Astrocyte (in vitro differentiated cells and primary cell): ENCODE results near the gene HYDIN. TPM values are rescaled to one million over a fixed set of nuclear protein-coding genes. Genes with fewer than 3 reads are reported as not detected.

Experiments used
- DNase-seq: peaks from one replicate; pipeline ENCODE4 v3.0.0-alpha.2; 2010; ENCODE audit warnings: low read depth
- FAIRE-seq: peaks from 2 replicates; lab custom pipeline; 2011; peaks lifted over from hg19 to GRCh38; lab: Jason Lieb, UNC
- H2AFZ ChIP-seq: 2 replicates; pipeline ENCODE4 v1.6.0; 2012; ENCODE audit warnings: low read depth, low read length, inconsistent platforms
- H3K27ac ChIP-seq: 2 replicates; pipeline ENCODE4 v1.5.1; 2011; ENCODE audit warnings: low read depth, low read length, inconsistent platforms
- H3K27me3 ChIP-seq: 2 replicates; pipeline ENCODE4 v1.6.0; 2011; ENCODE audit warnings: low read length, inconsistent platforms; ENCODE audit not compliant: insufficient read depth
- H3K36me3 ChIP-seq: 2 replicates; pipeline ENCODE4 v1.5.1; 2011; ENCODE audit warnings: low read length, inconsistent platforms; ENCODE audit not compliant: insufficient read depth
- H3K4me1 ChIP-seq: 2 replicates; pipeline ENCODE4 v1.5.1; 2011; ENCODE audit warnings: low read length, inconsistent platforms; ENCODE audit not compliant: insufficient read depth
- H3K4me2 ChIP-seq: 2 replicates; pipeline ENCODE4 v1.6.0; 2012; ENCODE audit warnings: low read length, inconsistent platforms
- H3K4me3 ChIP-seq: 2 replicates; pipeline ENCODE4 v1.5.1; 2011; ENCODE audit warnings: low read depth, mild to moderate bottlenecking, low read length, inconsistent platforms; ENCODE audit not compliant: insufficient read depth
- H3K79me2 ChIP-seq: 2 replicates; pipeline ENCODE4 v1.6.0; 2012; ENCODE audit warnings: mild to moderate bottlenecking, low read length, inconsistent platforms; ENCODE audit not compliant: insufficient read depth
- H3K9ac ChIP-seq: 2 replicates; pipeline ENCODE4 v1.6.0; 2012; ENCODE audit warnings: mild to moderate bottlenecking, low read length, inconsistent platforms
- H3K9me3 ChIP-seq: 2 replicates; pipeline ENCODE4 v1.5.1; 2012; ENCODE audit warnings: low read depth, mild to moderate bottlenecking, low read length, inconsistent platforms; ENCODE audit not compliant: insufficient read depth
- H4K20me1 ChIP-seq: 2 replicates; pipeline ENCODE4 v1.6.0; 2012; ENCODE audit warnings: low read length, inconsistent platforms; ENCODE audit not compliant: insufficient read depth
- H3K27ac Mint-ChIP-seq: one replicate; pipeline ENCODE4 v1.8.0; 2021; ENCODE audit warnings: mild to moderate bottlenecking, mixed read lengths; ENCODE audit not compliant: unreplicated experiment
- H3K27me3 Mint-ChIP-seq: one replicate; pipeline ENCODE4 v1.8.0; 2021; ENCODE audit warnings: low read depth, mixed read lengths; ENCODE audit not compliant: unreplicated experiment
- H3K36me3 Mint-ChIP-seq: one replicate; pipeline ENCODE4 v1.8.0; 2021; ENCODE audit warnings: low read depth, mixed read lengths; ENCODE audit not compliant: unreplicated experiment
- H3K4me1 Mint-ChIP-seq: one replicate; pipeline ENCODE4 v1.8.0; 2021; ENCODE audit warnings: low read depth, mixed read lengths; ENCODE audit not compliant: unreplicated experiment
- H3K4me3 Mint-ChIP-seq: one replicate; pipeline ENCODE4 v1.8.0; 2021; ENCODE audit warnings: mild to moderate bottlenecking, moderate library complexity, mixed read lengths; ENCODE audit not compliant: unreplicated experiment
- H3K9me3 Mint-ChIP-seq: one replicate; pipeline ENCODE4 v1.8.0; 2021; ENCODE audit warnings: mild to moderate bottlenecking, mixed read lengths; ENCODE audit not compliant: unreplicated experiment
- CTCF ChIP-seq: IDR thresholded peaks from 2 replicates; pipeline ENCODE4 v1.5.1; 2011; ENCODE audit warnings: low read depth, mild to moderate bottlenecking, inconsistent platforms, low read length, moderate library complexity; ENCODE audit not compliant: insufficient read depth
- EZH2 ChIP-seq: IDR thresholded peaks from 2 replicates; pipeline ENCODE4 v1.6.1; 2012; ENCODE audit warnings: mild to moderate bottlenecking, low read length, inconsistent platforms; ENCODE audit not compliant: insufficient read depth
- total RNA-seq: library from RNA; stranded (reverse); gene quantifications from 2 replicates; pipeline ENCODE4 v1.2.1, GENCODE V29; 2021

Gene HYDIN
- total RNA-seq, 1 donor from 2014 or later: 1.4 TPM

- Mint-ChIP-seq H3K9me3 (peaks cover 2% of the 10 kb centered on the region), H3K27me3 (peaks cover 5% of the 10 kb centered on the region), H3K36me3 (peaks cover 5% of the 10 kb centered on the region), H3K4me3 (no peak overlapping the region), H3K4me1 (peaks cover 30% of the 10 kb centered on the region), H3K27ac (no peak overlapping the region)
- H3K79me2 ChIP-seq: peaks cover 26% of the 10 kb centered on the region
- peaks cover 12% of the 10 kb centered on the region for H4K20me1 ChIP-seq
- H3K9me3 ChIP-seq: no peaks in the 10 kb centered on the region
- no peak overlapping the region for H3K9ac ChIP-seq
- no peak for TF ChIP-seq EZH2
- TF ChIP-seq CTCF: no peak
- H3K36me3 ChIP-seq: no peaks in the 10 kb centered on the region
- no peaks in the 10 kb centered on the region for H3K27me3 ChIP-seq
- FAIRE-seq (no peak), DNase-seq (no peak)
- no peak overlapping the region for H2AFZ ChIP-seq
- peaks cover 36% of the 10 kb centered on the region for H3K4me1 ChIP-seq
- no peak overlapping the region for H3K4me3 ChIP-seq
- H3K4me2 ChIP-seq: no peak overlapping the region
- no peak overlapping the region for H3K27ac ChIP-seq
Observed at GRCh38 chr16:70803319-70803718, 427.2 kb downstream of the HYDIN start.

- Histone ChIP-seq H3K9ac (no peak overlapping the region), H3K4me2 (peak overlapping the region; percentile 91), H3K27ac (no peak overlapping the region), H2AFZ (no peak overlapping the region), H3K4me3 (no peak overlapping the region), H4K20me1 (peaks cover 20% of the 10 kb centered on the region), H3K9me3 (no peaks in the 10 kb centered on the region), H3K4me1 (peaks cover 35% of the 10 kb centered on the region), H3K79me2 (peaks cover 43% of the 10 kb centered on the region), H3K27me3 (no peaks in the 10 kb centered on the region), H3K36me3 (no peaks in the 10 kb centered on the region)
- DNase-seq (no peak), FAIRE-seq (no peak)
- Mint-ChIP-seq H3K27ac (peak overlapping the region; percentile 55), H3K27me3 (no peaks in the 10 kb centered on the region), H3K36me3 (peaks cover 3% of the 10 kb centered on the region), H3K4me3 (peak overlapping the region; percentile 87), H3K4me1 (peaks cover 30% of the 10 kb centered on the region), H3K9me3 (no peaks in the 10 kb centered on the region)
- TF ChIP-seq EZH2 (no peak), CTCF (no peak)
Observed at GRCh38 chr16:70801611-70802010, 428.9 kb downstream of the HYDIN start.

- Mint-ChIP-seq H3K4me3 (peak within 1 kb of the TSS; percentile 87), H3K36me3 (peaks cover 3% of the 10 kb centered on the region), H3K27me3 (no peaks in the 10 kb centered on the region), H3K9me3 (no peaks in the 10 kb centered on the region), H3K27ac (peak within 1 kb of the TSS; percentile 73), H3K4me1 (peaks cover 27% of the 10 kb centered on the region)
- no peaks in the 10 kb centered on the region for H3K27me3 ChIP-seq
- peaks cover 22% of the 10 kb centered on the region for H4K20me1 ChIP-seq
- H3K4me1 ChIP-seq: peaks cover 30% of the 10 kb centered on the region
- H2AFZ ChIP-seq: peak within 1 kb of the TSS; percentile 69
- peak within 1 kb of the TSS; percentile 91 for H3K4me2 ChIP-seq
- peaks cover 50% of the 10 kb centered on the region for H3K79me2 ChIP-seq
- H3K4me3 ChIP-seq: peak within 1 kb of the TSS; percentile 80
- TF ChIP-seq CTCF (no peak), EZH2 (no peak)
- FAIRE-seq (no peak), DNase-seq (peak; percentile 68)
- H3K27ac ChIP-seq: peak within 1 kb of the TSS; percentile 73
- peak within 1 kb of the TSS; percentile 92 for H3K9ac ChIP-seq
- H3K36me3 ChIP-seq: no peaks in the 10 kb centered on the region
- no peaks in the 10 kb centered on the region for H3K9me3 ChIP-seq
Observed at GRCh38 chr16:70800781-70801480, 429.6 kb downstream of the HYDIN start, which contains the start of gene VAC14. Gene VAC14, minus strand, starts transcription at chr16:70801158. Its CDS starts 258 bp downstream, at chr16:70800900.
